Activated B cell treated with CpG ODN at 0.5 μM for 24 hours (primary cell): Measurements from ENCODE around the gene GPC1. TPM values are rescaled to one million over a fixed set of nuclear protein-coding genes. Genes with fewer than 3 reads are reported as not detected.

Source experiments
- ATAC-seq: fragments of 200-7000 bp; cut with Tn5 transposase; one replicate; pipeline ENCODE4 v1.10.0; 2021; ENCODE audit warnings: low read depth, mild to moderate bottlenecking, moderate library complexity
- CTCF ChIA-PET: fragments of 350-600 bp; sonication (Branson Sonifier 250); formaldehyde crosslinking; loops from one replicate; lab custom pipeline; 2021; ENCODE audit warnings: antibody characterized with exemption; lab: Charles Lee
- POLR2A ChIA-PET: fragments of 350-600 bp; sonication (Branson Sonifier 250); formaldehyde crosslinking; loops from one replicate; lab custom pipeline; 2021; ENCODE audit warnings: antibody characterized with exemption; lab: Charles Lee
- DNase-seq: peaks from one replicate; pipeline ENCODE4 v3.0.0; 2022
- H3K27ac Mint-ChIP-seq: one replicate; pipeline ENCODE4 v1.8.0; 2020; ENCODE audit warnings: mixed read lengths
- H3K27me3 Mint-ChIP-seq: one replicate; pipeline ENCODE4 v1.8.0; 2021; ENCODE audit warnings: mixed read lengths
- H3K36me3 Mint-ChIP-seq: one replicate; pipeline ENCODE4 v1.8.0; 2021; ENCODE audit warnings: low read depth, mixed read lengths
- H3K4me1 Mint-ChIP-seq: one replicate; pipeline ENCODE4 v1.8.0; 2021; ENCODE audit warnings: mixed read lengths
- H3K4me3 Mint-ChIP-seq: one replicate; pipeline ENCODE4 v1.8.0; 2020; ENCODE audit warnings: mild to moderate bottlenecking, mixed read lengths
- H3K9me3 Mint-ChIP-seq: one replicate; pipeline ENCODE4 v1.8.0; 2020; ENCODE audit warnings: mixed read lengths
- CTCF ChIP-seq: fragments of 200-600 bp; IDR thresholded peaks from one replicate; pipeline ENCODE4 v1.8.0; 2022; ENCODE audit warnings: antibody characterized with exemption, mild to moderate bottlenecking
- intact Hi-C: fragments of 100-400 bp; cut with micrococcal nuclease; formaldehyde crosslinking; loops from one replicate; pipeline ENCODE4 v1.15.1; 2024
- total RNA-seq: library from RNA; stranded (reverse); gene quantifications from 2 replicates; pipeline ENCODE4 v1.2.3, GENCODE V29; 2022

GPC1 gene
- total RNA-seq, 1 donor from 2014 or later: 1.9 TPM

- Mint-ChIP-seq H3K36me3 (peaks cover 25% of the 10 kb centered on the region), H3K27me3 (no peaks in the 10 kb centered on the region), H3K4me3 (no peak overlapping the region), H3K4me1 (peaks cover 17% of the 10 kb centered on the region), H3K27ac (no peak overlapping the region), H3K9me3 (no peaks in the 10 kb centered on the region)
- no peak for ATAC-seq
- DNase-seq: no peak
- intact Hi-C loops: no loop called here
- CTCF ChIA-PET: interaction anchor here (1.4 to 3.1 kb wide), 4 partner anchors 53 to 327 kb away, joined by 3 to 22 read pairs (median 12); partner anchors contain the start of gene RNPEPL1
- POLR2A ChIA-PET: no interaction called here
- TF ChIP-seq CTCF: no peak
Measured at GRCh38 chr2:240512666-240513535, 77.4 kb downstream of the GPC1 start.

GRCh38 chr2:240513549-240514287 lies 78.3 kb downstream of the GPC1 start:
- peak overlapping the region; percentile 28 for H3K4me3 Mint-ChIP-seq
- TF ChIP-seq CTCF: peak; percentile 23
- H3K27ac Mint-ChIP-seq: peak overlapping the region; percentile 59
- H3K36me3 Mint-ChIP-seq: peaks cover 21% of the 10 kb centered on the region
- H3K9me3 Mint-ChIP-seq: no peaks in the 10 kb centered on the region
- H3K4me1 Mint-ChIP-seq: peaks cover 17% of the 10 kb centered on the region
- intact Hi-C loops: loop anchor here (1.0 to 2.0 kb wide), 4 partner anchors 47 to 220 kb away; partner anchors contain the start of genes CAPN10 and DUSP28
- DNase-seq (peak; percentile 71), ATAC-seq (peak; percentile 99)
- H3K27me3 Mint-ChIP-seq: no peaks in the 10 kb centered on the region
- CTCF ChIA-PET: interaction anchor here (0.6 to 3.1 kb wide), 18 partner anchors 10 to 327 kb away, joined by 3 to 22 read pairs (median 4); partner anchors contain the start of genes ANKMY1, CAPN10 and RNPEPL1
- POLR2A ChIA-PET: interaction anchor here (1.1 to 1.4 kb wide), 3 partner anchors 48 to 72 kb away, joined by 12 to 14 read pairs (median 12); partner anchors contain the start of gene CAPN10

- Mint-ChIP-seq H3K27me3 (no peaks in the 10 kb centered on the region), H3K36me3 (peaks cover 16% of the 10 kb centered on the region), H3K27ac (no peak overlapping the region)
Measured at GRCh38 chr2:240514631-240515030, 79.2 kb downstream of the GPC1 start.

GRCh38 chr2:240517342-240517741 lies 81.9 kb downstream of the GPC1 start:
- peaks cover 12% of the 10 kb centered on the region for H3K36me3 Mint-ChIP-seq
- peaks cover 2% of the 10 kb centered on the region for H3K9me3 Mint-ChIP-seq
- H3K4me3 Mint-ChIP-seq: no peak overlapping the region
- TF ChIP-seq CTCF: no peak
- DNase-seq: no peak
- H3K4me1 Mint-ChIP-seq: peaks cover 17% of the 10 kb centered on the region
- ChIA-PET POLR2A (no interaction called here), CTCF (interaction anchor here (1.0 kb wide), 1 partner anchor 49 kb away, joined by 3 read pairs; no protein-coding TSS in a partner anchor)
- intact Hi-C loops: no loop called here
- ATAC-seq: no peak
- H3K27me3 Mint-ChIP-seq: no peaks in the 10 kb centered on the region
- no peak overlapping the region for H3K27ac Mint-ChIP-seq

More at GRCh38 chr2:240514631-240515030, 79.2 kb downstream of the GPC1 start:
- DNase-seq (no peak), ATAC-seq (no peak)
- H3K4me3 Mint-ChIP-seq: no peak overlapping the region
- H3K4me1 Mint-ChIP-seq: peaks cover 17% of the 10 kb centered on the region
- no peaks in the 10 kb centered on the region for H3K9me3 Mint-ChIP-seq
- intact Hi-C loops: loop anchor here (1.0 to 2.0 kb wide), 4 partner anchors 46 to 219 kb away; partner anchors contain the start of genes CAPN10 and DUSP28
- ChIA-PET CTCF (interaction anchor here (0.8 to 3.1 kb wide), 11 partner anchors 10 to 326 kb away, joined by 3 to 22 read pairs (median 4); partner anchors contain the start of genes CAPN10 and RNPEPL1), POLR2A (interaction anchor here (1.1 to 1.4 kb wide), 3 partner anchors 47 to 71 kb away, joined by 12 to 14 read pairs (median 12); partner anchors contain the start of gene CAPN10)
- no peak for TF ChIP-seq CTCF

Other genes with a start within 250 kb of the GPC1 start
- 33.4 and 40.4 TPM in 2 replicates for gene ANKMY1, start 122.3 kb downstream of the GPC1 start, total RNA-seq
- gene DUSP28, start 124.7 kb downstream of the GPC1 start, total RNA-seq: 11.5 and 11.8 TPM in 2 replicates
- gene RNPEPL1, start 132.8 kb downstream of the GPC1 start, total RNA-seq: 70.0 and 71.0 TPM in 2 replicates
- gene CAPN10, start 151.1 kb downstream of the GPC1 start, total RNA-seq: 55.2 and 61.8 TPM in 2 replicates
- 1.6 TPM in 2 replicates for gene GPR35, start 189.8 kb downstream of the GPC1 start, total RNA-seq
- gene AQP12B, start 247.2 kb downstream of the GPC1 start, total RNA-seq: not detected in 2 replicates